ENCODE measurements around the gene ANGPTL2.

Gene ANGPTL2

DNA sequence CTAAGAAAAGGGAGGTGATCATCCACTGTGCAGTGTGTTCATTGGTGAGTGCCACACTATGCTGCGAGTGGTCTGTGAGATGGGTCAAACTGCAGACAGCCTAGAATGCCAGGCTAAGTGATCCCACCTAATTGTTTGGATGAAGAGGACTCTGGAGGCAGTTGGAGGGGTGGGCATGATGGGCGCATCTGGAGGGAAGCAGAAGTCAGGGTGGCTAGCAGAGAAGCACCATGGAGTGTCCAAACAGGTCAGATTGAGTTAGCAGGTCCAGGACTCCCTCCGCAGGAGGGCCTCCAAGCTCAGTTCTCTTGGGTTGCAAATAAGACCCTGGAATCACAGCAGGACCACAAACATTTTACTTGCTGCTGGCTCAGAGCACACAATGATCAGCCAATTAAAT, 19.9 kb upstream of the ANGPTL2 start:
- Histone ChIP-seq H4K20me1 (no peaks in the 10 kb centered on the region), H3K4me3 (no peak overlapping the region), H3K9me3 (replicated peaks in 1 of 11) (0 out of 22 replicates have a peak, but pooled peaks cover 0 to 4% (median 0%) of the 10 kb centered on the region in 11 experiments), H3K36me3 (no peaks in the 10 kb centered on the region), H3K4me2 (no peak overlapping the region), H3K9ac (no peak overlapping the region), H3K27me3 (peaks cover 0 to 16% (median 0%) of the 10 kb centered on the region in 11 experiments; a peak in 1 of 22 replicates), H3K27ac (no peak overlapping the region), H3K4me1 (peaks cover 0 to 4% (median 0%) of the 10 kb centered on the region in 10 experiments; a peak in 1 of 20 replicates)
- TF ChIP-seq Cebpa-rat (IDR thresholded peaks at IDR 0.05): no peak

DNA sequence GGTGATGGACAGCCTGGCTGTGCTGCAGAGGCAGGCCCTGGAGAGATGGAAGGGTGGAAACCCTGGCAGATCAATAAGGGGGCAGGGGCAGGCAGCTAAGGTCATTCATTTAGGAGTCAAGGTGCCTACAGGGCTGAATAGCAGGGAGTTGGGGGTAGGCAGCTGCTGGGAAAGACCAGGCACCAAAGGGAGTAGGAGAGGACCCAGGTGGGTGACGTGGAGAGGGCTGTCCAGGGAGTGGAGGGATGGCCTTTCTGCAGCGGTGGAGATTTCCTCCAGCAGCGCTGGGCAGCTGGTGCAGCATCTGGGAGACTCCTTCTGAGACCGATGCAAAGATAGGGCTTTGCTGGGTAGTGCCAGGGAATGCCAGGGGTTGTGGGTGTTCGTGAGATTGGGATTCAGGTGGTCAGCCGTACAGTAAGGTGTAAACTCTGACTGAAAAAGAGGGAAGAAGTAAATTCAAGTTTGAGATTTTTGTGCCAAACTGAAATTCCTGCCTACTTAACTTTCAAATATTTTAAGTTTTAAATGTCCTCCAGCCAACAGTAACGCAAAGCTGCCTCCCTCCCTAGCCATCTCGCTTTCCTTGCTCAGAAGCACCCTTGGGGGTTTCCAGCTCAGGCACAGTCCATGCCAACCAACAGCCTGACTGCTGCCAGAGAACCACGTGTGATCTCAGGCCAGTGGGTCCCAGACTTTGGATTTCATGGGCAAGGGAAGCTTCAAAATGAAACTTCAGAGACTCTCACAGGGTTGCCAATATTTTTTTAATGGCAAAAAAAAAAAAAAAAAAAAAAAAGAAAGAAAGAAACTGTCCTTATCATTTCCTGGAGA, 18.6 kb upstream of the ANGPTL2 start:
- no peak overlapping the region for H3K4me2 ChIP-seq
- no peaks in the 10 kb centered on the region for H4K20me1 ChIP-seq
- no peaks in the 10 kb centered on the region for H3K9me3 ChIP-seq (replicated peaks in 1 of 11)
- no peak for TF ChIP-seq Cebpa-rat (IDR thresholded peaks at IDR 0.05)
- no peak overlapping the region for H3K4me3 ChIP-seq
- no peaks in the 10 kb centered on the region for H3K36me3 ChIP-seq
- peaks cover 0 to 10% (median 0%) of the 10 kb centered on the region in 10 experiments; a peak in 3 of 20 replicates for H3K4me1 ChIP-seq
- peaks cover 0 to 28% (median 0%) of the 10 kb centered on the region in 11 experiments; a peak in 2 of 22 replicates for H3K27me3 ChIP-seq
- no peak overlapping the region for H3K27ac ChIP-seq
- H3K9ac ChIP-seq: no peak overlapping the region

DNA sequence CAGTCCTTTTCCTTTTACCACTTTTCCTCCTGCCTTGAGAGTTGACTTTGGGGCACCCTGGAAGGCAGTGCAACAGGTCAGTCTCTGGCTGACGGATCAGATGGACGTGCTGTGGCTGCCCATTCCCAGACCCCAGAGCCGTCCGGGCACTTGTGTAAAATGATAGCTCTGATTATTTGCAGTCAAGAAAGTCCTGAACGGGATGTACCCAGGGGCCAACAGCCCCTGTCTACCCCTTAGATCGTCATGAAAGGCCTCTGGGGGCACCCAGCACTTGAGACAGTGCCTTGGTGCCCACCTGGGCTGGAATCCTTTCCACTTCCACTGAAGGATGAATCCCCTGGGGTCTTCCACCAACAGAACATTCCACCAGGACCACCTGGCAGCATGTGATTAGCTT, 17.7 kb upstream of the ANGPTL2 start:
- Histone ChIP-seq H3K4me1 (peaks cover 0 to 19% (median 0%) of the 10 kb centered on the region in 10 experiments; a peak in 6 of 20 replicates), H3K9me3 (replicated peaks in 1 of 11) (no peaks in the 10 kb centered on the region), H3K4me3 (no peak overlapping the region), H4K20me1 (no peaks in the 10 kb centered on the region), H3K4me2 (no peak overlapping the region), H3K27ac (no peak overlapping the region), H3K9ac (no peak overlapping the region), H3K27me3 (peaks cover 0 to 36% (median 0%) of the 10 kb centered on the region in 11 experiments; a peak in 5 of 22 replicates), H3K36me3 (no peaks in the 10 kb centered on the region)
- no peak for TF ChIP-seq Cebpa-rat (IDR thresholded peaks at IDR 0.05)

DNA sequence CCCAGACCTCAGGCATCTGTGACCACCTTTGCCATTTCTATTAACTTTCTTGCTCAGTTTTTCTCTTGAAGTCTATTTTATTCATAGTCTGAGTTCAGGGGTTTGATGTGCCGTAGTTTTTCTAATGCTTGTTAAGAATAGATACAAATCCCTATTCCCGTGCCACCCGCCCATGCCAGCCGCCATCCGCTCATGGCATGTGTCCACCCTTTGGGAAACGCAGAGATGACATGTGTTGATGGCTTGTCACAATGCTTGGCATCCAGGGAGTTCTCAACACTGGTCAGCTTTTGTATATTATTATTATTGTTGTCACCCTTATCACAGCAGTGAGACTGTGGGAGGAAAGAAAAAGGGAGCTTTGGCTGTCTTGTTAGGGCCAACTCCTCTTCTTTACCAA, 17.3 kb upstream of the ANGPTL2 start:
- Histone ChIP-seq H3K9me3 (replicated peaks in 1 of 11) (no peaks in the 10 kb centered on the region), H3K4me1 (peaks cover 0 to 23% (median 0%) of the 10 kb centered on the region in 10 experiments; a peak in 8 of 20 replicates), H3K4me2 (no peak overlapping the region), H3K9ac (no peak overlapping the region), H3K27ac (no peak overlapping the region), H3K27me3 (peaks cover 0 to 40% (median 0%) of the 10 kb centered on the region in 11 experiments; a peak in 5 of 22 replicates), H3K36me3 (no peaks in the 10 kb centered on the region), H3K4me3 (no peak overlapping the region), H4K20me1 (no peaks in the 10 kb centered on the region)
- TF ChIP-seq Cebpa-rat (IDR thresholded peaks at IDR 0.05): no peak

DNA sequence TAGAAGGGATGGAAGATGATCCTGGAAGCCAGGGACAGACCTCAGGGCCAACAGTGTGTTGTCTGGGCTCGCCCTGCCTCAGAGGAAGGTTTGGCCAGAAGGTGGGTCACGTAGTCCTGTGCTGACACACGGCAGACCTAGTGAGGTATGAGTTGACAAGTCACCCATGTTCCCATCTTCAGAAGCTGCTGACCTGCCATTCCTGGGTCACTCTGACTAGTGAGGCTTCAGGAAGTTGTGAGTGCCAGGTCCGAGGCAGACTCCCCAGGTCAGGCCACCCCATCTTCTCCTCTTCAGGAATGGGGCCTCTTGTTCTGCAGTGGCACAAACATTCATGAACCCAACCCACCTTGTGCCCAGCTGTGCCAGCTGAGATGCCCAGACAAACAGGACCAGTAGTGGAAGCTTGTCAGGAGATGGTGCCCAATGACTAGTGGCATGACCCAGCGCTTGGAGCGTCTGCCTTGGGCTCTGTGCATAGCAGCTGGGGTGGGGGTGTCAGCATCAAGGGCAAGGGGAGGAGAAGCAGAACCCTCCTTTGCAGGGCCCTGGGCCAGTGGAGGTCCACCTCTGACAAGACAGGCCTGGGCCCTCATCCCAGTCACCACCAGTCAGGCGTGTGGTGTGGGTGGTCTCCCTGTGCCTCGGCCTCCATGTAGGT, 16.8 kb upstream of the ANGPTL2 start:
- no peak overlapping the region for H3K9ac ChIP-seq
- H3K4me3 ChIP-seq: no peak overlapping the region
- H3K27me3 ChIP-seq: peaks cover 0 to 46% (median 0%) of the 10 kb centered on the region in 11 experiments; a peak in 5 of 22 replicates
- H4K20me1 ChIP-seq: no peaks in the 10 kb centered on the region
- H3K4me2 ChIP-seq: no peak overlapping the region
- H3K4me1 ChIP-seq: peaks cover under 1 to 29% (median 3%) of the 10 kb centered on the region in 10 experiments; a peak in 19 of 20 replicates
- H3K27ac ChIP-seq: no peak overlapping the region
- TF ChIP-seq Cebpa-rat (IDR thresholded peaks at IDR 0.05): no peak
- no peaks in the 10 kb centered on the region for H3K9me3 ChIP-seq (replicated peaks in 1 of 11)
- no peaks in the 10 kb centered on the region for H3K36me3 ChIP-seq

DNA sequence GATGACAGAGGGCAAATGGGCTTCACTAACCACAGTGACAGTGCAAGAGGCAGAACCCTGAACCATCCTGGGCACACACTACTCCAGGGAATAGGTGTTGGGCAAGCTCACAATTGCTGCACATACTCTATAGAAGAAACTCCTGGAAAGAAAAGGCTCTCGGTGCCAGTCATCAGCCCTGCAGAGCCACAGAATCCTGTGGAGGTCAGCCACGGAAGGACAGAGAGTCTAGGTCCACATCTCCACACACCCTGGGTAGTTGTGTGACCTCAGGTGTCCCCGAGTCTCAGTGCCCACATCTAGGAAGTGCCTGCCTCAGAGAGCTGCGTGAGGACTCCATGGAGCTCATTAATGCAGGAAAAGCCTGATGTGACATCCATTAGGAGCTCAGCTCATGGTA, 16.0 kb upstream of the ANGPTL2 start:
- Histone ChIP-seq H3K27ac (no peak overlapping the region), H3K9me3 (replicated peaks in 1 of 11) (no peaks in the 10 kb centered on the region), H4K20me1 (no peaks in the 10 kb centered on the region), H3K36me3 (no peaks in the 10 kb centered on the region), H3K4me3 (no peak overlapping the region), H3K4me2 (no peak overlapping the region; a peak in 1 of 22 replicates), H3K4me1 (peaks cover 8 to 36% (median 11%) of the 10 kb centered on the region in 10 experiments), H3K9ac (no peak overlapping the region), H3K27me3 (peaks cover 0 to 54% (median 0%) of the 10 kb centered on the region in 11 experiments; a peak in 5 of 22 replicates)
- no peak for TF ChIP-seq Cebpa-rat (IDR thresholded peaks at IDR 0.05)

DNA sequence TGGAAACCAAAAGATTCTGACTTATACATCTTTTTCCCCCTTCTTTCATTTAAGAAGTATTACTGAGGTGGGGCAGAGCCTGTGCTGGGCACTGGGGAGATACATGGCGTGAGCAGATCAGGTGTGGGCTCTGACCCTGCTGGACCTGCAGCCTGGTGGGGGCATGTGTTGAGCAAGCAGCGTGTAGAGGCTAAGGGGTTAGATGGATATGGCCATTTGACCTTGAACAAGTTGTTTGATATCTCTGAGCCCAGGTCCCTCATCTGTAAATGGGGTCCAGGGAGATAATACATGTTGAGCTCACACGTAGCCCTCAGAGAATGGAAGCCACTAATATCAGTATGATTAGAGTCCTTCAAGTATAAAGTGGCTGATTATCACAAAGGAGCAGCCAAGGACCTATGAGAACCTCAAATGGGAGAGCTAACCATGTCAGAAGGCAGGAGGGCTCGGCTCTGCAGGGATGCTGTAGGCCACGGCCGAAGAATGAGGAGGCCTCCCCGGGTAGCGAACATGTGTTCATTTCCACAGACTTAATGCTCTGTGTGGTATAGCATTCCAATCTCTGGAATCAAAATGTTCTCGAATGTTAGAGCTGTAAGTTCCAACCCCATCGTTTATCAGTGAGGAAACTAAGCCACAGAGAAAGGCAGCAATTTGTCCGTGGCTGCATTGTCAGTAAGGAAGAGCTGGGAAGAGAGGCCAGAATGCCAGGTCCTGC, 15.4 kb upstream of the ANGPTL2 start:
- no peaks in the 10 kb centered on the region for H3K9me3 ChIP-seq (replicated peaks in 1 of 11)
- no peaks in the 10 kb centered on the region for H3K36me3 ChIP-seq
- H3K27ac ChIP-seq: no peak overlapping the region
- no peak overlapping the region for H3K9ac ChIP-seq
- peak overlapping the region in 4 of 11 experiments; percentile 3 to 16 (median 12); a peak in 1 of 22 replicates for H3K4me2 ChIP-seq
- H4K20me1 ChIP-seq: no peaks in the 10 kb centered on the region
- no peak for TF ChIP-seq Cebpa-rat (IDR thresholded peaks at IDR 0.05)
- peaks cover 0 to 60% (median 0%) of the 10 kb centered on the region in 11 experiments; a peak in 5 of 22 replicates for H3K27me3 ChIP-seq
- H3K4me1 ChIP-seq: peaks cover 14 to 43% (median 17%) of the 10 kb centered on the region in 10 experiments
- H3K4me3 ChIP-seq: no peak overlapping the region

DNA sequence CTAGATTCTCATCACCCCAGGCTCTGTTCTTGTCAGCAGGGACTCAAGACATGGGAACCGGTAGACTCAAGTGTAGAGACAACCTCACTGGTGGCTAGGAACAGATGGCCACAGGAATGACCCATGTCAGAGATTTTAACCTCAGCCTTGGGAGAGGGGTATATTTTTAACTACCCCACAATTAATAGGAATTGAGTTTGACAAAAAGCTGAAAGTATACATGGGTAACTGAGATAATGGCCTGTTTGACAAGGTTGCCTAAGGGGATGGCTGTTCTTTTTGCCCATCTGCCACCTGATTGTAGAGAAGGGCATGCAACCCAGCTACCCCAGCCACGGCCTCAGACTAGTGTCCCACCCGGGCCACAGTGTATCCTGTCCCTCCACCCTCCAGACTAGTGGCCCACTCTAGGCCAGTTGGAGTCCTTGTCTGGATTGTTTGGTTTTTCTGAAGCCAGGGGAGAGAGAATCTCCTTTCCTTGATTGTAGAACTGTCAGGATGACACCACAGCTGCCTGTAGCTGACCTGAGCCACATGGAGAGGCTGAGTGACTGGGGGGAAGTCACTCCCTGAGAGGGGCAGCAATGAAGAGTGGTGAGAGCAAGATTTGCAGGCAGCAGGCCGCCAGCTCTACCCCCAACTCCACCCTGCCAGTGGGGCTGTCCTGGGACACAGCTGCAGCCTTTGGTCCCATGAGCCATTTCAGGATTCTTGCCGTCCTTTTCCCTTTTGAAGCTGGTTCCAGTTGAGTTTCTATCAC, 14.6 kb upstream of the ANGPTL2 start:
- Histone ChIP-seq H3K36me3 (no peaks in the 10 kb centered on the region), H3K27me3 (peaks cover 0 to 66% (median 0%) of the 10 kb centered on the region in 11 experiments; a peak in 5 of 22 replicates), H3K9ac (no peak overlapping the region), H3K9me3 (replicated peaks in 1 of 11) (no peaks in the 10 kb centered on the region), H3K4me3 (no peak overlapping the region), H4K20me1 (no peaks in the 10 kb centered on the region), H3K4me1 (peaks cover 15 to 49% (median 24%) of the 10 kb centered on the region in 10 experiments), H3K4me2 (peak overlapping the region in 4 of 11 experiments; percentile 3 to 16 (median 12); a peak in 2 of 22 replicates), H3K27ac (no peak overlapping the region)
- no peak for TF ChIP-seq Cebpa-rat (IDR thresholded peaks at IDR 0.05)

Data from BLaER1 treated with 17β-estradiol and CSF1 and Interleukin-3, amounts not matched to agents 10 nM and 100 nM (cell line).